Measurements from ENCODE around the gene HINT1. TPM values are rescaled to one million over a fixed set of nuclear protein-coding genes. Genes with fewer than 3 reads are reported as not detected.

The HINT1 gene
- total RNA-seq, 1 experiment from 2014 or later, result 232 TPM

- Mint-ChIP-seq H3K27ac (ENCODE audit: unreplicated experiment) (peak overlapping the region; percentile 44), H3K4me1 (ENCODE audit: low read depth, unreplicated experiment) (no peaks in the 10 kb centered on the region), H3K9me3 (ENCODE audit: low read depth, unreplicated experiment) (no peaks in the 10 kb centered on the region), H3K4me3 (ENCODE audit: low read depth, unreplicated experiment) (no peak overlapping the region), H3K27me3 (ENCODE audit: unreplicated experiment) (no peaks in the 10 kb centered on the region), H3K36me3 (ENCODE audit: insufficient read depth, unreplicated experiment) (no peaks in the 10 kb centered on the region)
- intact Hi-C loops (cut with micrococcal nuclease; ENCODE audit: unreplicated experiment), result no loop called here
- BruUV-seq (replicated peaks), result no TSS peak
- CTCF ChIA-PET, result no interaction called here
- no peak for TF ChIP-seq CTCF (IDR thresholded peaks at IDR 0.05; ENCODE audit: unreplicated experiment)
- DNase-seq, result no peak
Observed at GRCh38 chr5:131186561-131187256, 21.7 kb upstream of the HINT1 start.

GRCh38 chr5:131185523-131186104 lies 20.6 kb upstream of the HINT1 start:
- H3K4me3 Mint-ChIP-seq (ENCODE audit: low read depth, unreplicated experiment), result no peak overlapping the region
- intact Hi-C loops (cut with micrococcal nuclease; ENCODE audit: unreplicated experiment), result no loop called here
- no peaks in the 10 kb centered on the region for H3K27me3 Mint-ChIP-seq (ENCODE audit: unreplicated experiment)
- no peak for DNase-seq
- H3K9me3 Mint-ChIP-seq (ENCODE audit: low read depth, unreplicated experiment), result no peaks in the 10 kb centered on the region
- H3K36me3 Mint-ChIP-seq (ENCODE audit: insufficient read depth, unreplicated experiment), result no peaks in the 10 kb centered on the region
- no TSS peak for BruUV-seq (replicated peaks)
- CTCF ChIA-PET, result interaction anchor here (0.6 to 0.9 kb wide), 2 partner anchors 14 to 79 kb away, joined by 3 to 4 read pairs; no protein-coding TSS in a partner anchor
- H3K4me1 Mint-ChIP-seq (ENCODE audit: low read depth, unreplicated experiment), result no peaks in the 10 kb centered on the region
- no peak for TF ChIP-seq CTCF (IDR thresholded peaks at IDR 0.05; ENCODE audit: unreplicated experiment)
- peak overlapping the region; percentile 25 for H3K27ac Mint-ChIP-seq (ENCODE audit: unreplicated experiment)

- no peaks in the 10 kb centered on the region for H3K9me3 Mint-ChIP-seq (ENCODE audit: low read depth, unreplicated experiment)
- intact Hi-C loops (cut with micrococcal nuclease; ENCODE audit: unreplicated experiment), result no loop called here
- H3K36me3 Mint-ChIP-seq (ENCODE audit: insufficient read depth, unreplicated experiment), result no peaks in the 10 kb centered on the region
- no peak for TF ChIP-seq CTCF (IDR thresholded peaks at IDR 0.05; ENCODE audit: unreplicated experiment)
- no peaks in the 10 kb centered on the region for H3K4me1 Mint-ChIP-seq (ENCODE audit: low read depth, unreplicated experiment)
- CTCF ChIA-PET, result no interaction called here
- H3K27me3 Mint-ChIP-seq (ENCODE audit: unreplicated experiment), result no peaks in the 10 kb centered on the region
- no peak for DNase-seq
- BruUV-seq (replicated peaks), result no TSS peak
- no peak overlapping the region for H3K4me3 Mint-ChIP-seq (ENCODE audit: low read depth, unreplicated experiment)
- no peak overlapping the region for H3K27ac Mint-ChIP-seq (ENCODE audit: unreplicated experiment)
Observed at GRCh38 chr5:131182839-131183238, 17.8 kb upstream of the HINT1 start.

- no peak for DNase-seq
- H3K9me3 Mint-ChIP-seq (ENCODE audit: low read depth, unreplicated experiment), result no peaks in the 10 kb centered on the region
- intact Hi-C loops (cut with micrococcal nuclease; ENCODE audit: unreplicated experiment), result no loop called here
- no peak for TF ChIP-seq CTCF (IDR thresholded peaks at IDR 0.05; ENCODE audit: unreplicated experiment)
- no peaks in the 10 kb centered on the region for H3K36me3 Mint-ChIP-seq (ENCODE audit: insufficient read depth, unreplicated experiment)
- H3K4me3 Mint-ChIP-seq (ENCODE audit: low read depth, unreplicated experiment), result no peak overlapping the region
- CTCF ChIA-PET, result no interaction called here
- BruUV-seq (replicated peaks), result no TSS peak
- no peak overlapping the region for H3K27ac Mint-ChIP-seq (ENCODE audit: unreplicated experiment)
- H3K27me3 Mint-ChIP-seq (ENCODE audit: unreplicated experiment), result no peaks in the 10 kb centered on the region
- no peaks in the 10 kb centered on the region for H3K4me1 Mint-ChIP-seq (ENCODE audit: low read depth, unreplicated experiment)
Observed at GRCh38 chr5:131180407-131180806, 15.4 kb upstream of the HINT1 start.

Data from Calu3 (cell line).